Measurements from ENCODE around the gene SNAPC4. TPM values are rescaled to one million over a fixed set of nuclear protein-coding genes. Genes with fewer than 3 reads are reported as not detected.

Gene SNAPC4
- total and polyA plus RNA-seq, 10 donors: 4.6 to 14.5 (median 10.1) TPM

DNA sequence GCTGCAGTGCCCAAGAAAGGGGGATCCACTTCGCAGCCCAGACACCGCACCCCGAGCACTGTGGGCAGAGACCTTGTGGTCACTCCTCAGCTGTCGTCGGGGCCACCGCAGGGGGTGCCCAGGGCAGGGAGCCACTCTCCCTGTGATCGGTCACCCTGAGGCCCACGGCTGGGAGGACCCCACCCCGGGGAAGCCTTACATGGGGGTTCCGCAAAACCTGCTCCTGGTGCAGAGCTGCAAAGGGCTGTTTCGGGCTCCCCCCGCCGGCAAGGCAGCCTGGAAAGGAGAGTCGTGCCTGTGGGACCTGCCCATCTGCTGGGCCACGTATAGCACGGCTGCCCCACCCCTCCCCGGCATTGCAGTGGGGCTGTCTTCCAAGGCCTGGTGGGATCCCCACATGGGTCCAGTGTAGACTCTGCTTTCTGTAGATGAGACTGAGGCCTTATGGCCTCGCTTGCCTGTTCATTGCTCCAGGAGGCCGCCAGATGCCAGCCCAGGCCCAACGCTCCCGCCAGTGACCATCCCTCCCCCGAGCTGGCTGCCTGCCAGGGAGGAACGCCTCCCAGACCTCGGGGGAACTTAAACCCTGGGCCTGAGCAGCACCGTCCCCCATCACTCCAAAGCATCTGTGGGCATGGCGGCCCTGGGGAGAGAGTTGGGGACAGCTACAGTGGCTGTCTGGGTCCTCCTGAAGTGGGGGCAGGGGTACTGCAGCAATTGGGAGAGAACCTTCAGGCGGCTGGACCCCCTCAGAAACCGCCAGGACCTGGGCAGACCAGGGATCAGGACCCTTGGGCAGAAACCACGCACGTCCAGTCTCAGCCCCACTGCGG, 34.8 kb downstream of the SNAPC4 start:
- no peaks in the 10 kb centered on the region for H3K9me3 ChIP-seq
- H3K4me1 ChIP-seq: peaks cover 5 to 61% (median 37%) of the 10 kb centered on the region in 6 donors
- WGBS, 5 donors: 74 to 85% (median 80%) methylated on average over 23 to 31 of the region's 31 CpGs
- peaks cover 0 to 62% (median 12%) of the 10 kb centered on the region in 6 donors for H3K36me3 ChIP-seq
- peak overlapping the region in 7 of 8 donors; percentile 3 to 77 (median 55) for H3K27ac ChIP-seq
- peaks cover 0 to 9% (median 0%) of the 10 kb centered on the region in 7 donors for H3K27me3 ChIP-seq (replicated peaks in 1 of 7)
- H3K4me3 ChIP-seq: peak overlapping the region in 1 of 8 donors; percentile 4
- intact Hi-C loops (cut with DNase I; ENCODE audit: low total_unique reads): no loop called here
- TF ChIP-seq, protein P1, sequence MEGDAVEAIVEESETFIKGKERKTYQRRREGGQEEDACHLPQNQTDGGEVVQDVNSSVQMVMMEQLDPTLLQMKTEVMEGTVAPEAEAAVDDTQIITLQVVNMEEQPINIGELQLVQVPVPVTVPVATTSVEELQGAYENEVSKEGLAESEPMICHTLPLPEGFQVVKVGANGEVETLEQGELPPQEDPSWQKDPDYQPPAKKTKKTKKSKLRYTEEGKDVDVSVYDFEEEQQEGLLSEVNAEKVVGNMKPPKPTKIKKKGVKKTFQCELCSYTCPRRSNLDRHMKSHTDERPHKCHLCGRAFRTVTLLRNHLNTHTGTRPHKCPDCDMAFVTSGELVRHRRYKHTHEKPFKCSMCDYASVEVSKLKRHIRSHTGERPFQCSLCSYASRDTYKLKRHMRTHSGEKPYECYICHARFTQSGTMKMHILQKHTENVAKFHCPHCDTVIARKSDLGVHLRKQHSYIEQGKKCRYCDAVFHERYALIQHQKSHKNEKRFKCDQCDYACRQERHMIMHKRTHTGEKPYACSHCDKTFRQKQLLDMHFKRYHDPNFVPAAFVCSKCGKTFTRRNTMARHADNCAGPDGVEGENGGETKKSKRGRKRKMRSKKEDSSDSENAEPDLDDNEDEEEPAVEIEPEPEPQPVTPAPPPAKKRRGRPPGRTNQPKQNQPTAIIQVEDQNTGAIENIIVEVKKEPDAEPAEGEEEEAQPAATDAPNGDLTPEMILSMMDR (IDR thresholded peaks at IDR 0.05 in 8 of 11, conservative IDR thresholded peaks at IDR 0.05 in 3 of 11): no peak
- peak in 1 of 3 donors; percentile 49 for TF ChIP-seq POLR2AphosphoS5 (IDR thresholded peaks at IDR 0.05)
- no peak for DNase-seq

DNA sequence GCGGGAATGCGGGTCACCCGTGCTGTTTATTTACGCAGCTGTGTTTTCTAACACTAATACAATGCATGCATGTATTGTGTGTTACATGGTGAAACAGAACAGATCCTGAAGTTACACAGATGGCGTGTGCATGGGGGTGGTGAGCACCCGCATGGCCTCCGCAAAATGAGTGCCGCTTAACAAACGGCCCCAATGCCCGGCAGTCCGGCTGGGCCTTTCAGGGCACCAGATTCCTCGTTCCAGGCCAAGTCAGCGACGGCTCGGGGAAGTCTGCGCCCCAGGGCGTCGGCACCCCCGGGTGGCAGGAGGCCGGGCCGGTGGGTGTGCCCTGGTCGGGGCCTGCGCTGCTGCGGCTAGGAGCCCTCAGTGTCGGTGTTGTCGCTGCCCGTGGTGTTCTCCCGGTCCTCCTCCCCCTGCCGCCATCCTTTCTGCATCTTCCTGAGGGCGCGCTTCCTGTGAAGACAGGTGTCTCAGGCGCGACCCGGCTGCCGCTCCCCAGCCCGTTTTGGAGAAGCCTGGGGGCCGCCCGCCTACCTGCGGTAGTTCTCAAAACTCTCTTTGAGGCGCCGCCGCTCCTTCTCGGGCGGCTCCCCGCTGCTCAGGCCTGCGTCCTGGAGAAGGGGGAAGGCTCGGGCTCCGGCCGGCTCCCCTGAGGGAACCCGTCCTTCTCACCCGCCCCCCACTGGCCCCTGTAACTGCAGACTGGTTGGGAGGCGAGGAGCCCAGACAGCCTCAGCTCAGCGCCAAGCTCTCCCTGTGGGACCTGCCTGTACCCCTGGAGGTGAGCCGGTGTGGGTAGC, 35.8 kb downstream of the SNAPC4 start:
- Histone ChIP-seq H3K4me1 (peaks cover 5 to 64% (median 37%) of the 10 kb centered on the region in 6 donors), H3K27me3 (replicated peaks in 1 of 7) (peaks cover 0 to 9% (median 0%) of the 10 kb centered on the region in 7 donors), H3K9me3 (no peaks in the 10 kb centered on the region), H3K27ac (peak overlapping the region in 4 of 8 donors; percentile 94 to 99 (median 98)), H3K36me3 (peaks cover 0 to 62% (median 10%) of the 10 kb centered on the region in 6 donors), H3K4me3 (peak overlapping the region in 6 of 8 donors; percentile 89 to 100 (median 97))
- WGBS, 5 donors: 40 to 59% (median 48%) methylated on average over 19 to 54 of the region's 54 CpGs
- DNase-seq: peak; percentile 90
- intact Hi-C loops (cut with DNase I; ENCODE audit: low total_unique reads): no loop called here
- TF ChIP-seq POLR2A (IDR thresholded peaks at IDR 0.05): no peak
- TF ChIP-seq, protein P1 (IDR thresholded peaks at IDR 0.05 in 8 of 11, conservative IDR thresholded peaks at IDR 0.05 in 3 of 11): peak in 6 of 11 experiments; percentile 2 to 81 (median 53)

DNA sequence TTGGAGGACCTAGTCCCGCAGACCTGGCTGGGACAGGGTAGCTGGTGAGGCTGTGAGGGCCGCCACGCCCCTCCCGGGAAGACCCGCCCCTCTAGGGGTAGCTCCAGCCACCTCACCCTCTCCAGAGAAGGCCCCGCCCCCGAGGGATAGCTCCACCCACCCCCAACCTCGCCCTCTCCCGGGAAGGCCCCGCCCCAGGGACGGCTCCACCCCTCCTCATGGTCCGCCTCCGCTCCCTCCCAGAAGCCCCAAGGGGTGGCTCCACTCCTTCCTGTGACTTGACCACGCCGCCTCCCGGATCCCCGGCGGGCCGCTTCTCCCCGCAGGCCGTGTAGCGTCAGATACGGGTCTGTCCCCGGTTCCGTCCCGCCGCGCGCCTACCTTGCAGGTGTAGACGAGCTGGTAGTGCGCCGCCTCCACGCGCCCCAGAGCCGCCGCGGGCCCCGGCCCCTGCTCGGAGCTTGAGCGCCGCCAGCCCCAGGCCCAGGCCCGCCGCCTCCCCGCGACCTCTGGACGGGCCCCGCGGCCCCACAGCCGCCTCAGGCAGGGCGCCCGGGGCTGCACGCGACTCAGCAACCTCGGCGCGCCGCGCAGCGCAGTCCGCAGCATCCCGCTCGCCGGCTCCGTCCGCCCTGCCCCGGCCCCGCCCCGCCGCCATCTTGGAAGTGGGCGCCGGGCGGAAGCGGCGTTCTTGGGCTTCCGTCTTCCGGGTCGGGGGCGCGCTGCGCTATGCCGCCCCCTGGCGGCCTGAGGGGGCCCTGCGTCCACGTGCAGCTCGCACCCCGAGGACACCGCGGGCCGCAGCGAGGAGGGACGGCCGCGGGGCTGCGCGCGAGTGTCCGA, 36.6 kb downstream of the SNAPC4 start, which contains the start of gene DNLZ:
Gene DNLZ, minus strand, starts transcription at position 639 of the 843 bp plus-strand sequence. Its CDS starts 30 bp downstream, at position 609.
- H3K9me3 ChIP-seq: no peaks in the 10 kb centered on the region
- peaks cover 5 to 64% (median 37%) of the 10 kb centered on the region in 6 donors for H3K4me1 ChIP-seq
- H3K27me3 ChIP-seq (replicated peaks in 1 of 7): peaks cover 0 to 9% (median 0%) of the 10 kb centered on the region in 7 donors
- WGBS, 5 donors: 0 to 4% (median 1%) methylated on average over 16 to 97 of the region's 97 CpGs
- TF ChIP-seq POLR2AphosphoS5 (IDR thresholded peaks at IDR 0.05) (peak; percentile 86 to 91 (median 90)), POLR2A (IDR thresholded peaks at IDR 0.05) (peak in 2 of 3 donors; percentile 38 to 70)
- TF ChIP-seq, protein P1 (IDR thresholded peaks at IDR 0.05 in 8 of 11, conservative IDR thresholded peaks at IDR 0.05 in 3 of 11): peak; percentile 96 to 100 (median 99)
- peak; percentile 98 for DNase-seq
- intact Hi-C loops (cut with DNase I; ENCODE audit: low total_unique reads): no loop called here
- H3K27ac ChIP-seq: peak within 1 kb of the TSS; percentile 87 to 99 (median 96)
- H3K36me3 ChIP-seq: peaks cover 0 to 62% (median 10%) of the 10 kb centered on the region in 6 donors
- peak within 1 kb of the TSS; percentile 89 to 100 (median 96) for H3K4me3 ChIP-seq
